Nucleus accumbens (tissue), 56 donors: ENCODE measurements around the gene NAA80.
"Not testable (repeated sequence)": the region's sequence is repeated elsewhere in the genome, so short reads cannot be mapped to it uniquely, and the experiment has no call there.

ENCODE experiments used
- DNase-seq, 56 donors: peaks; one replicate each; lab custom pipeline; 2025; lab: John Stamatoyannopoulos, UW

NAA80 gene

DNA sequence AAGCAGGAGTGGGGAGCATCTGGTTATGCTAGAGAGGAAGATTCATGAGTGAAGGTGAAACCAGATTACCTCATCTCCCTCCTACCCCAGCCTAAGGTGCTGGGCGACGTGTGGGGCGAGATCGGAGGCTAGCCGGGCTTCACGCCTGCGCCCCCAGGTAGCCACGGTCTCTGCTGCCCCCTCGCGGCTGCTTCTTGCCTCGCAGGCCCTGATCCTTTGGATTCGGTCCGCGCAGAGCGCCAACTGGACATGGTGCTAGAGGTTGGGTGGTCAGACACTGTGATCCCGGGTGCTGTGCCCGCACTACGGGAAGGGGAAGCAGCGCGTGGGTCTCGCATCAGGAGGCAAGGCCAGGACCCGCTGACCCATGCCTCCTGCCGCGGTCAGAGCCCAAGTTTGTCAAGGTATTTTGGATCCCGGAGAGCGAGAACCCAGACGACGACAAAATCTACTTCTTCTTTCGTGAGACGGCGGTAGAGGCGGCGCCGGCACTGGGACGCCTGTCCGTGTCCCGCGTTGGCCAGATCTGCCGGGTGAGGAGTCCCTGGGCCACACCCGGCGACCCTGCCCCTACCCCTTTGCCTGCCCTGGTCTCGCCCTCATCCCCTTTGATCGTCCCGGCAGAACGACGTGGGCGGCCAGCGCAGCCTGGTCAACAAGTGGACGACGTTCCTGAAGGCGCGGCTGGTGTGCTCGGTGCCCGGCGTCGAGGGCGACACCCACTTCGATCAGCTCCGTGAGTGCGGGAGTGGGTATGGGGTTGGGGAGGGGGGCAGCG is 26.1 kb downstream of the NAA80 start:
- peak in 52 of 56 donors; percentile 37 to 92 (median 80) for DNase-seq

DNA sequence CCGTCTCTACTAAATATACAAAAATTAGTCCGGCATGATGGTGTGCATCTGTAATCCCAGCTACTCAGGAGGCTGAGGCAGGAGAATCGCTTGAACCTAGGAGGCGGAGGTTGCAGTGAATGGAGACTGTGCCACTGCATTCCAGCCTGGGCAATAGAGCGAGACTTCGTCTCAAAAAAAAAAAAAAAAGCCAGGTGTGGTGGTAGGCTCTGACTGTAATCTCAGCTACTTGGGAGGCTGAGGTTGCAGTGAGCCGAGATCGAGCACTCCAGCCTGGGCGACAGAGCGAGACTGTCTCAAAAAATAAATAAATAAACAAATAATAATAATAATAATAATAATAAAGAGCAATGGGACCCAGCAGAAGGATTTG is 26.7 kb downstream of the NAA80 start:
- DNase-seq: not testable (repeated sequence)

DNA sequence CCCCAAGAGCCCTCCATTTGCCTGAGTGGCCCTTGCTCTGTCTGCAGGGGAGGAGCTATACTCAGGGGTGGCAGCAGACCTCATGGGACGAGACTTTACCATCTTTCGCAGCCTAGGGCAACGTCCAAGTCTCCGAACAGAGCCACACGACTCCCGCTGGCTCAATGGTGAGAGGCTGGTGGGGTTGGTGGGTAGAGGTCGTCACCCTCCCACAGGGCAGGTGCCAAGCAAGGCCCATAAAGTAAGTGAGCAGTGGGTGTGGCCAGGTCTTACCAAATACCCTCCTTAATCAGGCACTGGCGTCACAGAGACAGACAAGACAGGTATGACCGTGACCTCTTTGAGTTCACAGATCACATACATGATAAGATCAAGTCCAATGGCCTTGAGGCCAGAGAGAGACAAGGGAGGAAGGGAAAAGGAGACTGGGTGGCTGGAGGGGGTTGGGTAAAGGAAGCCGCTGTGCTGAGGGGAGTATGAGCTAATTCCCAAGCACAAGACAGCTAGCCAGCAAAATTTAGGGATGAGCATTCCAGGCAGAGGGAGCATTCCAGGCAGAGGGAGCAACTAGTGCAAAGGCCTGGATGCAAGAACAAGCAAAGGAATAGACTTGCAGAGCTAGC is 27.8 kb downstream of the NAA80 start:
- no peak for DNase-seq

DNA sequence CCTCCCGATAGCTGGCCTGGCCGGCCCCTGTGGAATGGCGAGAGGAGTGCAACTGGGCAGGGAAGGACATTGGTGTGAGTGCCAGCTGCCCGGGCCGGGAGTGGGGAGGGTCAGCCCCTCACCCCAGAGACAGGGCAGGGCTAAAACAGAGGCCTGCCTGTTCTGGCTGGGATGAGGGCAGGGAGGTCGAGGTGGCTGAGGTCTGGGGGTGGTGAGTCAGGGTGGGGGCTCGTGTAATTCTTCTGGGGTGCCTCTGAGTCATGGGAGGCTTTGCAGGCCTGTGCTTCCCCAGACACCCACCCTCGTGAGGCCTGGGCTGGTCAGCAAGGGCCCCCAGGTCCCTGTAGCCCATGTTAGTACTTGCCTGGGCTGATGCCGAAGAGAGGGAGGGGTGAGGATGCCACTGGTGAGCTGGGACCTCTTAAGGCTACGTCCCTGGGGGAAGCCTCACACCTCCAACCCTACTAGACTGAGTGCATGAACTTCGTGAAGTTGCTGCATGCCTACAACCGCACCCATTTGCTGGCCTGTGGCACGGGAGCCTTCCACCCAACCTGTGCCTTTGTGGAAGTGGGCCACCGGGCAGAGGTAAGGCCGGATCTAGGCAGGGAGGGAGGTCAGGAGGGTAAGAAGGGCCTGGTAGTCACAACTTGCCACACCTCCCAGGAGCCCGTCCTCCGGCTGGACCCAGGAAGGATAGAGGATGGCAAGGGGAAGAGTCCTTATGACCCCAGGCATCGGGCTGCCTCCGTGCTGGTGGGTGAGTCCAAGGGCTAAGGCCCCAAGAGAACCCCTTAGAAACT is 28.6 kb downstream of the NAA80 start:
- peak in 10 of 56 donors; percentile 15 to 53 (median 26) for DNase-seq

DNA sequence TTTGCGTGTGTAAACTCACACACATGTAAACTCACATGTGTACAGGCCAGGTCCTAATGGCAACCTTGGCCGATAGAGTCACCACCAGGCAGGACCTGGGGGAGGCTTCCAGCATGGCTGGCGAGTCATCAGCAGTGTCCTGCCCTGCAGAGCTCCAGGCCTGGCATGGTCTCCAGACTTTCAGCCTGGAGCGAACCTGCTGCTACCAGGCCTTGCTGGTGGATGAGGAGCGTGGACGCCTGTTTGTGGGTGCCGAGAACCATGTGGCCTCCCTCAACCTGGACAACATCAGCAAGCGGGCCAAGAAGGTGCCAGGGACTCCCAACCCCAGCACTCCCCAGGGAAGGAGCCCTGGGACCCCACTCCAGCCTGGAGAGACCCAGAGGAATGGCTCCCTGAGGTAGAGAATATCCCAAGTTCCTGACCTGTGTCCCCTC is 29.2 kb downstream of the NAA80 start:
- DNase-seq: peak in 1 of 56 donors; percentile 42

DNA sequence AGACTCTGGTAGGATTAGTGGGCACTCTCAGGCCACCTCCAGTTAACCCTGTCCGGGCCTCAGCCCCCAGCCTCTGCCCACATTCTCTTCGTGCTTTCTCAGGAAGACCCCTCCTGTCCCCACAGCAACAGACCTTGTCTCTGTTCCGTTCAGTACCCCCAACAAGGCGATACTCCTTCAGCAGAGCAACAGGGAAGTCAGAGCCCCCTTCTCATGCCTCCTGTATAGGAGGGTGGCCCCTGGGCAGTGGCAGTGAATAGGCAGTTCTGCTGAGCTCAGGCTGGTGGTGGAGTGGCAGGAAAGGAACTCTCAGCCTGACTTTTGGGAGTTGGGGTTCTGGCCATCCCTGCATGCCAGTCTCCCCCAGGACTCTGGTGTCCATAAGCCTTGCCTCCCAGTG is 29.7 kb downstream of the NAA80 start:
- no peak for DNase-seq

DNA sequence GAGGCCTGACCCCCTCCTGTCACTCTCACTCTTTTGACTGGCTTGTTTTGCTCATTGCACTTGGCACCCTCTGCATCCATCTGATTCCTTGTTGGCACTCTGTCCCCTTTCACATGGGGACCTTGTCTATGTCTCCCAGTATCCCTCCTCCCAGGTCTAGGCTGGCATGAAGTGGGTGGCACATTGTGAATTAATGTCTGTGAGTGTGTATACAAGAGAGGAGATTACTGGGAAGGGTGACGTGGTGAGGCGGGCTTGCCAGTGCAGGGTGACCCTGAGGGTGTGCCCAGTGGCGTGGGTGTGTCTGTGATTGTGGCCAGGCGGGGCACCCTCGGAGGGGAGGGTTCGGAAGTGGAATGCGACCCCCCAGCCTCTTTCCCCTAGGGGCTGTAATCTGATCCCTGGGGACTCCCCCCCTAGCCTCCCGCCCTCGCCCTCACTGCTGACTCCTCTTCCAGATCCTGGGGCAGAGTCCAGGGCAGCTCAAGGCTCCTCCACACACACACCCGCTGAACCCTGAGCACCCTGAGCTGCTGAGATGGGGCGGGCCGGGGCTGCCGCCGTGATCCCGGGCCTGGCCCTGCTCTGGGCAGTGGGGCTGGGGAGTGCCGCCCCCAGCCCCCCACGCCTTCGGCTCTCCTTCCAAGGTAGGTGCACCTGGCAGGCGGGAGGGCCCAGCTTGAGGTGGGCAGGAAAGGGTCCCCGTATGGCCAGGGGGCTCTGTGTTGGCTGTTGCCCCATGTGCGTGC is 30.3 kb downstream of the NAA80 start, which contains the start of gene SEMA3B:
TSS of gene SEMA3B (plus strand) at position 445 of the 749 bp plus-strand sequence. CDS start at position 539, 94 bp downstream.
- peak in 34 of 56 donors; percentile 21 to 76 (median 53) for DNase-seq

DNA sequence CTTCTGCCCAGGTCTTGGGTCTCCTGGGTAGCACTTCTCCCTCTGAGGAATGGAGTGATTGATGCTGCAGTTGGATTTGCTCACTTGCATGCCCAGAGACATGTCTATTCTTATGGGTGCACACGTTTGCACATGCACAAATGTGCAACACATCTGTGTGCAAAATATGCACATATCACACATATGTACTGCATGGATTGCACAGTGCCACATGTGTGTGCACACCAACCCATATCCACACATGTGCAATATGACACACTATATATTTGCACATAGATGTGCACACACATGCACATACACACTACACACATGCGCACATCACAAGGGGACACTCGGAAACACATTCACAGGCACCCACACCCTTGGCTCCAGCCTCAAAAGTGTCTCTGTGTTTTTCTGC is 30.9 kb downstream of the NAA80 start:
- DNase-seq: peak in 1 of 56 donors; percentile 36

DNA sequence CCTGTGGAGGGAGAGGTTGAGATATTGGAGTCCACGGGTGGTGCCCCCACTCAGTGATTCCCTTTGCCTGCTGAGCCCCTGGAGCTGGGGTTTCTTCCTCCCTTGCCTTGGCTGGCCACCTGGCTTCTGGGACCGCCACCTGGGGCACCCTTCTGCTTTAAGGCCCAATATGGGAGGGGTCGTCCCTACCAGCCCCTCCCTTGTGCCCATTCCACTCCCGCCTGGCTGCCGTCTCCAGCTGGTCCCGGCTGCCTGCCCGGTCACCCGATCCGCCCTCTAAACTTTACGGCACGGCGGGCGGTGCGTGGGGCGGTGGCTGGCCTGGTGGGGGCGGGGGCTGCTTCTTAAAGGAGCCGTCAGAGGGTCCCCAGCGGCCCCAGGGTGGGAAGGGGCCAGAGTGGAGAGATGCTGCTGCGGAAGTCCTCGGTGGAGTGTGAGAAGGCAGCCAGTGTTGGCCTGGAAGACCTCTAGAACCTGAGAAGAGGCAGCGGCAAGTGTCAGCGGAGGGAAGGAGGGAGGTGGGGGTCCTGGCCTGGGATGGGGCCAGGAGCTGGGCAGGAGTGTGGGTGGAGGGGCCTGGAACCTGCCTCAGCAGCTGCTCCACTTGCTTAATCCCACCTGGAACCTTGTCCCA is 31.8 kb downstream of the NAA80 start:
- peak in 48 of 56 donors; percentile 27 to 84 (median 62) for DNase-seq

DNA sequence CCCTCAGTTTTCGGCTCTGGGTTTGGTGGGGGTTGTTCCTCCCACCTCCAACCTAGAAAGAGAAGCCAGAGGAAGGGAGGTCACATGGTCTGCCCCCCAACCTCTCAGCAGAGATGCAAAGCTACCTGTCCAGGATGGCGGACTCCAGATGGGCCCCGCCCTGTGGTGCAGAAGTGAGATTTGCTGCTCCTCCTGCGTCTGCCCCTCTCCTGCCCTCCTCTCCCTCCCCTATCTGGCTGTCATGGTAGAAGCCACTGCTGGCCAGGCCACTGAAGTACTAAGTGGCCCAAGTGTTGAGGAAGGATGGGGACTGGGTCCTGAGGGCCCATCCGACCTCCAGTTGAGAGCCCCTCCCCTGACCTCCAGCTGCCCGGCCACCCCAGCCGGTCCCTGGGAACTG is 32.4 kb downstream of the NAA80 start:
- peak in 1 of 56 donors; percentile 59 for DNase-seq

DNA sequence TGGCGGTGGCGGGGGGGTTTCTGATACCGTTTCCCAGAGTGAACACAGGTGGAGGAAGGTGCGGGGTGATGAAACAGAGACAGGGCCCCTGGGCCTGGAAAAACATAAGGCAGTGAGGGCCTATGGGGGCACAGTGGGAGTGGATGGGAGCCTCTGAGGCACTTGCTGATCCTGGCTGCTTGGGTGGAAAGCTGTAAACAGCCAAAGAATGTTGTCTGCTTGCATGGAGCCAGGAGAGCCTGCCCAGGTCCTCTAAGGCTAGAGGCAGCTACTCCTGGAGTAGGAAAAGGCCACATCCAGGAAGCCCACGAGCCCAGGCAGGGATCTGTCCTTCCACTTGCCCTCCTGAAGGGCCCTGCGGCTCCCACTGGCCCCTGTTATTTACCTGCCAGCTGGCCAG is 33.2 kb downstream of the NAA80 start:
- DNase-seq: no peak

DNA sequence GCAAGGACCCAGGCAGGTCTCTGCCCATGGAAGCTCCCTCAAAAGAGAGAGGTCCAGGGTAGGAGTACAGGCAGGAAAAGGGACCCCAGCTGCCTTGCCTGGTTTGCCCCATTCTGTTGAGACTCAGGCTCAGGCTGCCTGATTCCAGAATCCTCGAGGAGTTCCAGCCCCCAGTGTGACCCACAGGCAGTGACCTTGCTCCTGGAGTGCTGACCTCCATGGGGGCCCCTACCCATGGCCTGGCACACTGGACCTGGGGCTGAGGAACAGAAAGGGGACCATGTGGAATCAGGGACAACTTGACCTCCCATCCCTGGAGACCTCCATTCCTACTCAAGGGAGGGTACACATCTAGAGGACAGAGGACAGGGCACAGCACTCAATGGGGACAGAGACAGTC is 33.6 kb downstream of the NAA80 start:
- DNase-seq: no peak

DNA sequence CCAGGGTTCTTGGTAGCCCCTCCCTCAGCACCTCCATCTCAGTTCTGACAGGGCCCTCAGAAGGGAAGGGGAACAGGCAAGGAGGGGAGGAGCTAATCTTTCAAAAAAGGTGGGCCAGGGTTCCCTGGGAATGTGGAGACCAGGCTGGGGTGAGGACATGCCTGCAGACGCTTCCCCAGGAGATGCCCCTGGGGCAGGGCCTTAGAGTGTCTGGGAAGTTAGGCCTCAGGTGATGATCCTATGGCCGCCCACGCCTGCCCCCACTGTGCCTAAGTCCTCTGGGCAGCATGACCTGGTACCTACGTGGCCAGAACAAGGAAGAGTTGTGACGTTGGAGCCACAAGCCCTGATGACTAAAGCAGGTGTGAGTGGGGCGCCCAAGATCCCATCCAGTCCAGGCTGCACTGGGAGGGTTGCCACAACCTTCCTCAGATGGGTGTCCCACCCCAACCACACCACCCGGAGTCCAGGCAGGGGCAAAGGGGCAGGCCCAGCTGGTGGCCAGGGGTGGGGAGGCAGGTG is 34.2 kb downstream of the NAA80 start:
- peak in 3 of 56 donors; percentile 32 to 66 (median 49) for DNase-seq

DNA sequence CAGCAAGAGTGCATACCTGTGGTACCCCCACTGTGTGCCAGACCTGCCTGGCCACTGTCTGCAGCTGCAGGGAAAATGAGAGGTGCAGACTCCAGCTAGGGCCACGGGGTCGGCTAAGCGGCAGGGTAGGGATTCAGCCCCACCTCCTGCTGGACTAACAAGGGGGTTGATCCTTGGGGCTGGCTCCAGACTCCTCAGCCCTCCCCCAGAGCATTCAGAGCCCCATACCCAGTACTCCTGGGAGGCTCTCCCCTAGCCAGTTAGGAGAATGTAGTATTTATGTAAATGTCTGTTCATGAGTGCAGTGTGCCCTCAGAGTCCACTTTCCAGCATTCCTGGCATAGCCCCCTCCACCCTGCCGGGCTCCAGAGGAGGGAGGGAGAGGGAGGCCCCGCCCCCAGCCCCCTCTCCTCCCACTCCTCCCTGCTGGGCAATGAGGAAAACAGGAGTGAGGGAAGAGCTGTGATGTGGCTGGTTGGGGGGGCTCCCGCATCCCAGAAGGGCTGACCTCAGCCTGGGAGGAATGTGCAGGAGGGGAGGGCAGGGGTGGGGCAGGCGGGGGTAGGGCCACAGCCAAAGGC is 34.7 kb downstream of the NAA80 start:
- DNase-seq: peak in 52 of 56 donors; percentile 34 to 88 (median 74)

DNA sequence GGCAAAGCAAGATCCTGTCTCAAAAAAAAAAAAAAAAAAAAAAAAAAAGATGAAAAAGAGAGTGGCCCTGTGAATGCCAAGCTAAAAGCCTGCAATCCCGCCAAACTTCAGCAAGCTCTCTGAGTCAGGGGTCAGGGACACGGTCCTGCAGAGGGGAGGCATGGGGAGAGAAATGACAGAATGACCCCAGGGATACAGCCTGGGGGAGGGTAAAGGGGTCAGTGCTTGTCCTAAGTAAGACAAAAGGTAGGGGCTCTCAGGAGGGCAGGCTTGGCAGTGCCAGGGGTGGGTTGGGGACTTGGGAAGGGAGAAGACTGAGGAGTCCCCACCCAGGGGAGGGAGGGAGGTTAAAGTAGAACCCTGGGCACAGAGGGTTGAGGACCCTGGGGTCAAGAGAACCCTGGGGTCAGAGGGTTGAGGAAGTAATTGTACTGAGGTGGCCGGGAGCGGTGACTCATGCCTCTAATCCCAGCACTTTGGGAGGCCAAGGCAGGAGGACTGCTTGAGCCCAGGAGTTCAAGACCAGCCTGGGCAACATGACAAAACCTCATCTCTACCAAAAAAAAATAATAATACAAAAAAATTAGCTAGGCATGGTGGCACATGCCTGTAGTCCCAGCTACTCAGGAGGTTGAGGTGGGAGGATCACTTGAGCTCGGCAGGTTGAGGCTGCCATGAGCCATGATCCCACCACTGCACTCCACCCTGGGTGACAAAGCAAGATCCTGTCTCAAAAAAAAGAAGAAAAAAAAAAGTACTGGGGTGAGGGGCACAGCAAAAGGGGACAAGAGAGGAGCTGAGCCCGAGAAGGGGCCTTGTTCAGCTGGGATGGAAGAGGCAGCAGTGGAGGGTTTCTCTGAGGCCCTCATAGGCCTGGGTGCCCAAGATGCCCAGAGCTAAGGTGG is 35.5 kb downstream of the NAA80 start:
- DNase-seq: peak in 1 of 56 donors; percentile 47

DNA sequence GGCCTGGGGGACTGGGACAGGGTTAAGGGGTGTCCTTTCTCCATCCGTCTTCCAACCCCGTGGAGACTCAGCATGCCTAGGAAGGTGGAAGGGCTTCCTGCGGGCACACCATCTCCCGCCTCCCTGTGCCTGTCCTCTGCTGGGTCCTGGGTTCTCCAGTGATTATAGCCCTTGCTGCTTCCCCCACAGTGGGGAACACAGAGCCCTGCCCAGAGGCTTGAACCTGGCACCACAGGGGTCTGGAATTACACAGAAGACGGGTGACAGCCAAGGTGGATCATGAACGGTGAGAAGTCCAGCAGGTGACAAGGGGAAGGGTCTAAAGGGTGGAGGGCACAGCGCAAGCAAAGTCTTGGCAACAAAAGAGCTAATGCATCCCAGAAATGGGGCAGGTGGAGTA is 36.4 kb downstream of the NAA80 start:
- no peak for DNase-seq

DNA sequence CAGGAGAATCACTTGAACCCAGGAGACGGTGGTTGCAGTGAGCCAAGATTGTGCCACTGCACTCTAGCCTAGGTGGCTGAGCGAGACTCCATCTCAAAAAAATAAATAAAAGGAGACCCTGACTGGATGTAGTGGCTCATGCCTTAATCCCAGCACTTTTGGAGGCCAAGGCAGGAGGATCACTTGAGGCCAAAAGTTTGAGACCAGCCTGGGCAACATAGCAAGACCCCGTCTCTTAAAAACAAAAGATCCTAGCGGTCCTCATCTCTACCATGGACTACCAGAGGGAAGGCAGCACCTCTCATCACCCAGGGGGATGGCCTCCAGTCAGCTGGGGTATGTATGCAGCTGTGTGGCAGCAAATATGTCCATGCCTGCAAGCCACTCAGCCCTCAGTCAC is 37.0 kb downstream of the NAA80 start:
- not testable (repeated sequence) for DNase-seq

DNA sequence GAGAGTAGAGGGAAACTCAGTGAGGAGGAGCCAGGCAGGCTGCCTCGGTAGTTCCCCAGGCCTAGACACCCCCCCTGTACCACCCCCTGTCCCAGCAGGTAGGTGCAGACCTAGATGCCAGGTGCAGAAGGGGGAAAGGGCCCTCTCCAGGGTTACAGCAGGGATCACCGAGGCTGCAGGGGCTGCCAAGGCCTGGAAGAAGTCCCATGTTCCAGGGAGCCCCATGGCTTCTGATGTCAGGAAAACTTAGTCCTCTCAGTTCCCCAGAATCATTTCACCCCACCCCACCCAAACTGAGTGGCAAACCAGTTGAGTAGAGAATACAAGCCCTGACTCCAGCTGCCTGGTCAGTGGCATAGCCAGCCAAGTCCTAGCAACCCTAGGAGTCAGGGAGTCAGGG is 37.7 kb downstream of the NAA80 start:
- DNase-seq: peak in 3 of 56 donors; percentile 16 to 46 (median 37)
